HAP-1 (cell line): Measurements from ENCODE around the gene CBY1.
A peak's percentile ranks its signal among the peaks of the same experiment; 100 is the strongest.
"Not testable (repeated sequence)": the region's sequence is repeated elsewhere in the genome, so short reads cannot be mapped to it uniquely, and the experiment has no call there.

ENCODE experiments used
- DNase-seq, 2 experiments: peaks; one replicate each; pipeline ENCODE4 v3.0.0-alpha.2; 2016 to 2020; ENCODE audit warnings: low spot score in 2 of 2
- H3K27me3 ChIP-seq: fragments of 250-450 bp; sonication (Bioruptor Pico); 2 replicates; pipeline ENCODE4 v1.5.1; 2020; ENCODE audit warnings: low read depth, mild to moderate bottlenecking, moderate library complexity
- H3K36me3 ChIP-seq: fragments of 250-450 bp; sonication (Bioruptor Pico); replicated peaks from 2 replicates; pipeline ENCODE4 v1.5.1; 2020; ENCODE audit warnings: mild to moderate bottlenecking
- H3K4me1 ChIP-seq: fragments of 250-450 bp; sonication (Bioruptor Pico); 2 replicates; pipeline ENCODE4 v1.5.1; 2020; ENCODE audit warnings: mild to moderate bottlenecking
- H3K4me3 ChIP-seq: fragments of 250-450 bp; sonication (Bioruptor Pico); 2 replicates; pipeline ENCODE4 v1.5.1; 2020; ENCODE audit warnings: mild to moderate bottlenecking, moderate library complexity
- H3K9me3 ChIP-seq: fragments of 250-450 bp; sonication (Bioruptor Pico); 2 replicates; pipeline ENCODE4 v1.5.1; 2020; ENCODE audit warnings: mild to moderate bottlenecking, moderate library complexity
- in situ Hi-C: fragments of 300-500 bp; cut with MboI; formaldehyde crosslinking; loops from 3 replicates; pipeline ENCODE4 v1.14.3; 2020; ENCODE audit warnings: low sequenced_read_pairs, inconsistent platforms, mixed read lengths

CBY1 gene

GRCh38 chr22:38656256-38657044 is at the start of gene CBY1, which contains the start of gene FAM227A:
CBY1 (plus strand) TSS chr22:38656638; CDS start chr22:38668055, 11,417 bp downstream.
FAM227A (minus strand) TSS chr22:38656392; CDS start chr22:38650168, 6,224 bp downstream.
- DNase-seq = peak; percentile 96 to 97
- H3K9me3 ChIP-seq = no peaks in the 10 kb centered on the region
- H3K4me1 ChIP-seq = peaks cover 8% of the 10 kb centered on the region
- in situ Hi-C loops = no loop called here
- no peaks in the 10 kb centered on the region for H3K36me3 ChIP-seq
- H3K4me3 ChIP-seq = peak within 1 kb of the TSS; percentile 78
- H3K27me3 ChIP-seq = no peaks in the 10 kb centered on the region

DNA sequence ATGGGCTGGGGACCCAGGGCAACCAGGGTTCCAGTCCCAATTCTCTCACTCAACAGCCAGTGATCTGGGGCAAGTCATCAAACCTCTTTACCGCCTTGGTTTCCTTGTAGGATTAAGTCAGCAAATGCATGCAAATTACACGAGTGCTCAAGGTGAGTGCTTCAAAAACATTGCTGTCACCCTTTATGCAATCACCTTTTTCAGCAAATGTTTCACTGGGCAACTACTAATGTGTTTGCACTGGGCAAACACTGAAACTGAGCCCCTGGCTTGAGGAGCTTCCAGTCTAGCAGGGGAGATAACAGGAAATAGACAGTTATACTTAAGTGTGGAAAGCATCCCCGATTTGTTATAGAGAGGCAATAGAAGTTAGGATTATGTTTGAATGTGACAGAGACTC is 48.8 kb upstream of the CBY1 start:
- no peaks in the 10 kb centered on the region for H3K36me3 ChIP-seq
- H3K27me3 ChIP-seq = no peaks in the 10 kb centered on the region
- H3K4me3 ChIP-seq = no peak overlapping the region
- H3K4me1 ChIP-seq = no peaks in the 10 kb centered on the region
- in situ Hi-C loops = no loop called here
- no peaks in the 10 kb centered on the region for H3K9me3 ChIP-seq
- no peak for DNase-seq

DNA sequence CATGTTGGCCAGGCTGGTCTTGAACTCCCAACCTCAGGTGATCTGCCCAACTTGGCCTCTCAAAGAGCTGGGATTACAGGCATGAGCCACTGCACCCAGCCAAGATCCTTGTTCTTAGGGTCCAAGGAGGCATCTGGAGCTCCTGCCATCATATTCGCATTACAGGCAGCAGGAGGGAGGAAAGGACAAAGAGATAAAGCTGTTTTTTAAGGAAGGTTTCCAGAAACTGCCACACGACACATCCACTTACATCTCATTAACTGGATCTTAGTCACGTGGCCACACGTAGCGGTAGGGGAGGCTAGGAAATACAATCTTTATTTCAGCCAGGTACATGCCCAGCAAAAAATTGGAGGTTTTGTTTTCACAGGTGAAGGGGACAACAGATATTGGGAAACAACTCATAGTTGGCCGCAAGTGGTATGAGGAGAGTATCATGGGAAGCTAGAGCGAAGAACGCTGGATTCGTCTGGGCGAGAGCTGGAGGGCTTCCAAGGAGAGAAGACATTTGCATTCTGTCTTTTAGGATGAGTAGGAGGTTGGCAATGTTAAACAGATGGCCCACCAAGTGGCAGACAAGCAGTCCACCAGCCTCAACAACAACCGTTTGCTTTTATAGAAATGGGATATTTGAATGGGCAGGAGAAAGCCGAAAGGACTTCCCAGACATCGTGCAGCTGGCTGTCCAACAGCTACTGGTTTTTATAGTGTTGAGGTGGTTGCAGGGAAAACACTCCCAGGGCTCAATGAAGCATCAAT is 47.3 kb upstream of the CBY1 start:
- in situ Hi-C loops = no loop called here
- DNase-seq = no peak
- H3K36me3 ChIP-seq = no peaks in the 10 kb centered on the region
- H3K9me3 ChIP-seq = no peaks in the 10 kb centered on the region
- H3K4me3 ChIP-seq = no peak overlapping the region
- H3K27me3 ChIP-seq = no peaks in the 10 kb centered on the region
- H3K4me1 ChIP-seq = peaks cover 4% of the 10 kb centered on the region

GRCh38 chr22:38610234-38610633 is 46.2 kb upstream of the CBY1 start:
- no peak overlapping the region for H3K4me3 ChIP-seq
- no peak for DNase-seq
- peaks cover 12% of the 10 kb centered on the region for H3K4me1 ChIP-seq
- no peaks in the 10 kb centered on the region for H3K27me3 ChIP-seq
- H3K36me3 ChIP-seq = no peaks in the 10 kb centered on the region
- in situ Hi-C loops = no loop called here
- H3K9me3 ChIP-seq = no peaks in the 10 kb centered on the region

GRCh38 chr22:38611559-38611958 is 44.9 kb upstream of the CBY1 start:
- in situ Hi-C loops = no loop called here
- H3K9me3 ChIP-seq = no peaks in the 10 kb centered on the region
- H3K4me1 ChIP-seq = peaks cover 13% of the 10 kb centered on the region
- DNase-seq = no peak
- H3K4me3 ChIP-seq = no peak overlapping the region
- H3K27me3 ChIP-seq = no peaks in the 10 kb centered on the region
- no peaks in the 10 kb centered on the region for H3K36me3 ChIP-seq

DNA sequence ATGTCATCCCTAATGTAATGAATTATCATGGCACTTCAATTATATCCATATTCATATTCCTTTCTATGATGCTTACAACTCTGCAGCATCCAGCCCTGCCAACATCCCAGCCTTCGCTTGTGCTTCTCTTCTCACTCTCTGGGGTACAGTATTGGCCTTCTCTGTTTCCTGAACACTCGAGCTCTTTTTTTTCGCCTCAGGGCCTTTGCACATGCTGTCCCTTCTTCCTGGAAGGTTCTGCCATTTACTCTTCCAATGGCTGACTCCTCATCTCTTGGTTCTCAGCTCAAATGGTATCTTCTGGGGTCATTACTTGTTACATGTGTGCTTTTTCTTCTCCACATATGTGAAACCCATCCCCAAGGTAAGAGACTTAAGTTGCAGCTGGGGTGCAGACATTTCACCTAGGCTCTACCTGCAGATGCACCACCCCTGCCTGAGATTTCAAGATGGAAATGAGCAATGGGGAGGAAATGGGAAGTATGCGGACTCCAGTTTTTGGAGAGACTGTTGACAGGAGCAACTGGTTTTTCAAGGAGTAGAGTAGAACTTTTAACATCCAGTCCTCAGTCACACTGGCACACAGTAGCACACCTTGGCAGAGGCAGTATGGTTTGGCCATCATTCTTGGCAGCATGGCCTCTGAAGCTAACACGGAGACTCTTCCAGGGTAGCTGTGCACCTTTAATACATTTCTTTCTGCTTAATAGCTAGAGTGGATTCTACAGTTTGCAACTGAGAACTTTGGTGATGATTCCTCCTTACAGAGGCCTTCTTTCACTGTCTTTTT is 44.0 kb upstream of the CBY1 start:
- Histone ChIP-seq H3K36me3 (0 out of 2 replicates have a peak, but pooled peaks cover under 1% of the 10 kb centered on the region), H3K4me3 (no peak overlapping the region), H3K4me1 (peaks cover 13% of the 10 kb centered on the region), H3K9me3 (no peaks in the 10 kb centered on the region), H3K27me3 (no peaks in the 10 kb centered on the region)
- no peak for DNase-seq
- in situ Hi-C loops = no loop called here

- Histone ChIP-seq H3K9me3 (peaks cover under 1% of the 10 kb centered on the region; the same call in 1 of the 2 replicates), H3K27me3 (no peaks in the 10 kb centered on the region), H3K4me3 (no peak overlapping the region), H3K36me3 (0 out of 2 replicates have a peak, but pooled peaks cover 3% of the 10 kb centered on the region), H3K4me1 (peaks cover 13% of the 10 kb centered on the region)
- DNase-seq = no peak
- in situ Hi-C loops = no loop called here
Observed at GRCh38 chr22:38613588-38613987, 42.9 kb upstream of the CBY1 start.

DNA sequence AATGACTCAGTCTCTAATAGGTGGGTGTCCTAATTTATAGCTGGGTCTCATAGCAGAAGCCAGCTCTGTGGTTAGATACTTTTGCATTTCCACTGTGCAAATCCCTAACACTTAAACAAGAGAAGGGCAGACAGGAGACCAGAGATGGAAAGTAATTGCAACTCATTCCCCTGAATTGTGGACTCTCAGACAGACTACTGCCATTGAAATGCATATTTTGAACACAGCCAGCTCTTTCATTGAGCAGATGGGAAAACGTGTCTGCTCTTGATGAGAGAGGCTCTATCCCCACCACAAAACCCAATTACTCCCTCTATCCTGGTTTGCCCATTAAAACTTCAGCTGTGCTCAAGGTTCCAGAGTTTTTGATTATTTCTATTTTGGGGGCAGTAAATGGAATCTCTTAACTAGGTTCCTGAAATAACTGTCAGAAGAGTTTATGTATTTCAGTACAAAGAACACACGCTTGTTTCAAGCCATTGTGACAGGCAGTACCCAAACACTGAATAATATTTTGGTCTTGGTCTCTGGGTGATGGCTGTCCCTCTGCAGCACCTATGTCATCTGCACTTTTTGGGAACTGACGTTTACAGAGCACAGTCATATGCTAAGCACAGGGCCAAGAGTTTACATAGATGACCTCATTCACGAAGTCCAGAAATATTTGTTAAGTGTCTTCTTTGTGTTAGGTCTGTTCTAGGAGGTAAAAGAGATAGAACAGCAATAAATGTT is 41.9 kb upstream of the CBY1 start:
- peaks cover 3% of the 10 kb centered on the region; the same call in 1 of the 2 replicates for H3K36me3 ChIP-seq
- H3K4me1 ChIP-seq = peaks cover 13% of the 10 kb centered on the region
- DNase-seq = peak; percentile 56 to 96
- no peak overlapping the region for H3K4me3 ChIP-seq
- H3K27me3 ChIP-seq = no peaks in the 10 kb centered on the region
- in situ Hi-C loops = no loop called here
- peaks cover 2% of the 10 kb centered on the region; the same call in 1 of the 2 replicates for H3K9me3 ChIP-seq

- H3K4me1 ChIP-seq = peaks cover 13% of the 10 kb centered on the region
- in situ Hi-C loops, H3K4me3 ChIP-seq, DNase-seq, H3K27me3 ChIP-seq, H3K9me3 ChIP-seq, H3K36me3 ChIP-seq: not testable (repeated sequence)
Observed at GRCh38 chr22:38615064-38615405, 41.4 kb upstream of the CBY1 start.

DNA sequence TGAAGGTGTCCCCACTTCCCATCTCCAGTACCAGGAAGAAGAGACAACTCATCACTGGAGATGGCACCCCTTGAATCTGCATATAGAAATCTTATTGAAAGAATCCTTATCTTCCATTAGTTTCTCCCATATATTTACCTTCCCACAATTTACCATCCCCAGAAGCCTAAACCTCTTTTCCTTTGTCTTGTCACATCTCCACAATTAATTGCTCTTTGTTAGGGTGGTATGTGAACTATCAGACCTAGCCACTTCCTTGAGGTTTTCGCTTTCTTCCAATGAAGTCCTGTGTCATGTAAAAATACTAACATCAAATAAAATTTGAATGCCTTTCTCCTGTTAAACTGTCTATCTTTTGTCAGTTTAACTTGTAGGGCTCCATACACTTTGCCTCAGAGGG is 38.2 kb upstream of the CBY1 start:
- peaks cover 2% of the 10 kb centered on the region; the same call in 1 of the 2 replicates for H3K9me3 ChIP-seq
- H3K27me3 ChIP-seq = no peaks in the 10 kb centered on the region
- H3K4me1 ChIP-seq = peaks cover 13% of the 10 kb centered on the region
- H3K4me3 ChIP-seq = no peak overlapping the region
- no peak for DNase-seq
- H3K36me3 ChIP-seq = peaks cover 3% of the 10 kb centered on the region
- in situ Hi-C loops = no loop called here

GRCh38 chr22:38618682-38619081 is 37.8 kb upstream of the CBY1 start:
- no peak for DNase-seq
- H3K36me3 ChIP-seq = peaks cover 3% of the 10 kb centered on the region
- in situ Hi-C loops = no loop called here

DNA sequence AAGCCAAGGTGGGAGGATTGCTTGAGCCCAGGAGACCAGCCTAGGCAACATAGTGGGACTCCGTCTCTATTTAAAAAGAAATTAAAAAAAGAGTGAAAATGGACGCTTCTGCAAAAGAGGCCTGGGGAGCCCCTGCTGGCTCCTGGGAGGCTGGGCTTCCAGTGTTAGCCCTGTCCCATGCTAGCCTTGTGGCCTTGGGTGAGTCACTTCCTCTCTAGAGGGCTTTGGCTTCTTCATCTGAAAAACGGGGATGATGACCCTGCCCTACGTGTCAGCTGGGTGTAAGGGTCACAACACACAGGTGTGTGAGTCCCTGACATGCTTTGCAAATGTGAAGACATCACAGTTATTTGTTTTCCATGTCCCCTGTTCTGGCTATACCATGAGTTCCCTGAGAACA is 33.1 kb upstream of the CBY1 start:
- no peaks in the 10 kb centered on the region; the same call in none of the 2 replicates for H3K36me3 ChIP-seq
- no peaks in the 10 kb centered on the region for H3K27me3 ChIP-seq
- in situ Hi-C loops = no loop called here
- peaks cover 2% of the 10 kb centered on the region; the same call in 1 of the 2 replicates for H3K9me3 ChIP-seq
- DNase-seq = no peak
- H3K4me3 ChIP-seq = no peak overlapping the region
- H3K4me1 ChIP-seq = no peaks in the 10 kb centered on the region

More at GRCh38 chr22:38618682-38619081, 37.8 kb upstream of the CBY1 start:
- Histone ChIP-seq H3K4me3 (no peak overlapping the region), H3K9me3 (peaks cover 2% of the 10 kb centered on the region; the same call in 1 of the 2 replicates), H3K27me3 (no peaks in the 10 kb centered on the region), H3K4me1 (peaks cover 13% of the 10 kb centered on the region)

- in situ Hi-C loops = no loop called here
- Histone ChIP-seq H3K9me3 (no peaks in the 10 kb centered on the region), H3K27me3 (no peaks in the 10 kb centered on the region), H3K4me1 (no peaks in the 10 kb centered on the region), H3K4me3 (no peak overlapping the region), H3K36me3 (no peaks in the 10 kb centered on the region)
- no peak for DNase-seq
Observed at GRCh38 chr22:38628444-38628843, 28.0 kb upstream of the CBY1 start.
